Measurements from ENCODE around the gene FBXO34. TPM values are rescaled to one million over a fixed set of nuclear protein-coding genes. Genes with fewer than 3 reads are reported as not detected.
A peak's percentile ranks its signal among the peaks of the same experiment; 100 is the strongest.

The FBXO34 gene
- total and polyA plus RNA-seq, 7 donors: 6.1 to 57.4 (median 25.8) TPM

DNA sequence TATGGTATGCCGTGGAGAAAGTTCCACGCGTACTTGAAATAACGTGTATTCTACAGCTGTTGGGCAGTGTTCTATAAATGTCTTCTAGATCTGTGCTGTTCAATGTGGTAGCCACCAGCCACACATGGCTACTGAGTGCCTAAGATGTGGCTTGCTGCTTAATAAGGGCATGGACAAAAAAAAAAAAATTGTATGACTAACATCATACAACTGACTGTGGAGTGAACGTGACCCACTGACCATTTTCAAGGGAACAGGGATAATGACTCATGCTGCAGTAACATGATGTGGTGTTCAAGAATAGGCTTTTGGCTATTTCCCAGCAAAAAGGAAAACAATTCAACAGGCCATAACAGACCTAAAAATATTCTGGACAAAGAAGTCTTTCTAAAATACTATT is 127.5 kb downstream of the FBXO34 start:
- 22 to 29% (median 25%) methylated on average over 5 of the region's 5 CpGs for WGBS, 3 donors
- H3K4me3 ChIP-seq: no peak overlapping the region
- H3K27me3 ChIP-seq (ENCODE audit: insufficient read depth in 3 of 3, low read length in 2 of 3): no peaks in the 10 kb centered on the region
- peaks cover 25% of the 10 kb centered on the region for H3K4me1 ChIP-seq
- H3K27ac ChIP-seq: peak overlapping the region; percentile 85
- no peaks in the 10 kb centered on the region for H3K9me3 ChIP-seq
- intact Hi-C loops (cut with DNase I): no loop called here
- DNase-seq: no peak
- ATAC-seq: peak; percentile 98 to 100 (median 99)
- peaks cover 0 to 34% of the 10 kb centered on the region in 2 donors for H3K36me3 ChIP-seq (ENCODE audit: insufficient read depth in 1 of 2, low read depth in 1 of 2)
- TF ChIP-seq, protein P1, sequence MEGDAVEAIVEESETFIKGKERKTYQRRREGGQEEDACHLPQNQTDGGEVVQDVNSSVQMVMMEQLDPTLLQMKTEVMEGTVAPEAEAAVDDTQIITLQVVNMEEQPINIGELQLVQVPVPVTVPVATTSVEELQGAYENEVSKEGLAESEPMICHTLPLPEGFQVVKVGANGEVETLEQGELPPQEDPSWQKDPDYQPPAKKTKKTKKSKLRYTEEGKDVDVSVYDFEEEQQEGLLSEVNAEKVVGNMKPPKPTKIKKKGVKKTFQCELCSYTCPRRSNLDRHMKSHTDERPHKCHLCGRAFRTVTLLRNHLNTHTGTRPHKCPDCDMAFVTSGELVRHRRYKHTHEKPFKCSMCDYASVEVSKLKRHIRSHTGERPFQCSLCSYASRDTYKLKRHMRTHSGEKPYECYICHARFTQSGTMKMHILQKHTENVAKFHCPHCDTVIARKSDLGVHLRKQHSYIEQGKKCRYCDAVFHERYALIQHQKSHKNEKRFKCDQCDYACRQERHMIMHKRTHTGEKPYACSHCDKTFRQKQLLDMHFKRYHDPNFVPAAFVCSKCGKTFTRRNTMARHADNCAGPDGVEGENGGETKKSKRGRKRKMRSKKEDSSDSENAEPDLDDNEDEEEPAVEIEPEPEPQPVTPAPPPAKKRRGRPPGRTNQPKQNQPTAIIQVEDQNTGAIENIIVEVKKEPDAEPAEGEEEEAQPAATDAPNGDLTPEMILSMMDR (IDR thresholded peaks at IDR 0.05): no peak

DNA sequence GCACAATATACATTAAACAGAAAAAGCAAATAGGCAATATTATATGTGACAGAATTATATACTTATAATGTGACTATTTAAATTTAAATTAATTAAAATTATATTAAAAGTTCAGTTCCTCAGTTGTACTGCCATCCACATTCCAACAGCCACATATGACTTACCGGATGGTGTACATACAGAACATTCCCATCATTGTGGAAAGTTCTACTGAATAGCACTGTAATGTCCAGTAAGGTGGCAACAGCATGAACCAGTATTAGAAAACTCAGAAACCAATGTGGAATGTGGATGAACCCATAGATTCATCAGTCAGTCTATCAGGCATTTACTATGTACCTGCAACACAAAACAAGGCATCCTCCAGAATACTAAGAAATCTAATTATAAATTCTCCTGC is 128.0 kb downstream of the FBXO34 start:
- peaks cover 0 to 29% of the 10 kb centered on the region in 2 donors for H3K36me3 ChIP-seq (ENCODE audit: insufficient read depth in 1 of 2, low read depth in 1 of 2)

DNA sequence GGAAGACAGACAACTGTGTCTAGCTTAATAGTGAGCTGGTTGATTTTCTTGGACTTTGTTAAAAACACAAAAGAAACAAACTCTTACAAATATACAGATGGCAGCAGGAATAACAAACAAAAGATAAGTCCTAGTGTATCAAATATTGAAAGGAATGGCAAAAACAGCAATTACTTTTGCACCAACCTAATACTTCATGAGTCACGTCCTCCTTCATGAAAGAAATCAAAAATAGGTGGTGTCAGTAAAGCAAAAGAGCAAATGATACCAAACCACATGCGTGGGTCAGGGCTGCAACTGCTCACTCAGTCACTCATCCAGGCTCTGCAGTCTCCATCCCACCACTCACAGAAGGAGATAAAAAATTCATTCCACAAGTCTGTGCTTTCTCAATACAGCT is 128.6 kb downstream of the FBXO34 start:
- 34 to 66% (median 39%) methylated on average over 2 of the region's 2 CpGs for WGBS, 3 donors
- Histone ChIP-seq H3K9me3 (no peaks in the 10 kb centered on the region), H3K27me3 (ENCODE audit: insufficient read depth in 3 of 3, low read length in 2 of 3) (no peaks in the 10 kb centered on the region), H3K36me3 (ENCODE audit: insufficient read depth in 1 of 2, low read depth in 1 of 2) (peaks cover 0 to 23% of the 10 kb centered on the region in 2 donors), H3K27ac (peak overlapping the region; percentile 85), H3K4me3 (no peak overlapping the region), H3K4me1 (peaks cover 37% of the 10 kb centered on the region)
- TF ChIP-seq, protein P1 (IDR thresholded peaks at IDR 0.05): no peak
- DNase-seq (no peak), ATAC-seq (peak in 2 of 4 donors; percentile 18 to 31)
- intact Hi-C loops (cut with DNase I): no loop called here

More for the DNA sequence above, 128.0 kb downstream of the FBXO34 start:
- intact Hi-C loops (cut with DNase I): no loop called here
- 33 to 47% (median 33%) methylated on average over 1 of the region's 1 CpG for WGBS, 3 donors
- H3K27ac ChIP-seq: peak overlapping the region; percentile 85
- TF ChIP-seq, protein P1 (IDR thresholded peaks at IDR 0.05): no peak
- no peaks in the 10 kb centered on the region for H3K27me3 ChIP-seq (ENCODE audit: insufficient read depth in 3 of 3, low read length in 2 of 3)
- no peak overlapping the region for H3K4me3 ChIP-seq
- H3K4me1 ChIP-seq: peaks cover 30% of the 10 kb centered on the region
- DNase-seq: no peak
- H3K9me3 ChIP-seq: no peaks in the 10 kb centered on the region
- peak in 2 of 4 donors; percentile 35 to 40 for ATAC-seq

DNA sequence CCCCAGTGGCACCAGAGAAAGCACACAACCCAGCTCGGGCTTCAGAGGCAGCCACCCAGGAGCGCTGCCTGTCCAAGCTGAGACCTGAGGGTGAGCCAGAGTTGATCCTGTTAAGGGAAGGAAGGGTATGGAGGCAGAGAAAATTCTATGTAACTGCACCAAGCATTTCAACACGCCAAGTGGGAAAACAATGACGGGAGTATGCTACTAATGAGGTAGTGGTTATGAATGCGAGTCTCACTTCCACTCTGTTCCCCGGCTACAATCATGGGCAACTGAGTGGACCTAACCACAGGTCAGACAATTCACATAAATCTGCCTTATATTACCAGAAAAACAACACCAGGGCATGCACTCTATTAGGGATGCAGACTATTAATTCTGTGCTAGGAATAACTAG is 130.5 kb downstream of the FBXO34 start:
- TF ChIP-seq, protein P1 (IDR thresholded peaks at IDR 0.05): no peak
- WGBS, 3 donors: 80 to 85% (median 81%) methylated on average over 6 of the region's 6 CpGs

More for the DNA sequence above, 130.5 kb downstream of the FBXO34 start:
- no peaks in the 10 kb centered on the region for H3K27me3 ChIP-seq (ENCODE audit: insufficient read depth in 3 of 3, low read length in 2 of 3)
- no peaks in the 10 kb centered on the region for H3K9me3 ChIP-seq
- H3K4me1 ChIP-seq: peaks cover 50% of the 10 kb centered on the region
- H3K27ac ChIP-seq: peak overlapping the region; percentile 26
- DNase-seq: no peak
- H3K36me3 ChIP-seq (ENCODE audit: insufficient read depth in 1 of 2, low read depth in 1 of 2): peaks cover 0 to 4% of the 10 kb centered on the region in 2 donors
- intact Hi-C loops (cut with DNase I): no loop called here
- H3K4me3 ChIP-seq: no peak overlapping the region
- ATAC-seq: no peak

Other genes with a start within 250 kb of the FBXO34 start
- gene WDHD1, start 244.3 kb upstream of the FBXO34 start, total RNA-seq: 1 to 10 TPM in 2 of 4 donors, under 1 TPM in 2; 0.86 to 2.0 (median 0.99) TPM
- gene WDHD1, start 244.3 kb upstream of the FBXO34 start, polyA plus RNA-seq: 1 to 10 TPM in 1 of 3 donors, under 1 TPM in 2; 0.55 to 1.2 (median 0.95) TPM
- 10 to 100 TPM in 3 of 4 donors, 1 to 10 TPM in 1; 9.7 to 17.0 (median 13.2) TPM for gene SOCS4, start 244.2 kb upstream of the FBXO34 start, total RNA-seq
- gene SOCS4, start 244.2 kb upstream of the FBXO34 start, polyA plus RNA-seq: 10 to 100 TPM in 1 of 3 donors, 1 to 10 TPM in 2; 4.1 to 23.7 (median 6.1) TPM
- gene MAPK1IP1L, start 219.8 kb upstream of the FBXO34 start, total RNA-seq: 10 to 100 TPM; 34.1 to 60.1 (median 56.3) TPM
- 10 to 100 TPM; 17.6 to 46.2 (median 33.5) TPM for gene MAPK1IP1L, start 219.8 kb upstream of the FBXO34 start, polyA plus RNA-seq
- gene LGALS3, start 142.2 kb upstream of the FBXO34 start, total RNA-seq: 10 to 100 TPM; 27.7 to 44.7 (median 38.4) TPM
- 10 to 100 TPM; 45.2 to 71.4 (median 48.6) TPM for gene LGALS3, start 142.2 kb upstream of the FBXO34 start, polyA plus RNA-seq
- under 1 TPM in 2 of 4 donors, not detected in 2; 0.10 to 0.29 TPM for gene DLGAP5, start 79.8 kb upstream of the FBXO34 start, total RNA-seq
- gene DLGAP5, start 79.8 kb upstream of the FBXO34 start, polyA plus RNA-seq: under 1 TPM in 2 of 3 donors, not detected in 1; 0.03 to 0.05 TPM
- gene ATG14, start 140.4 kb downstream of the FBXO34 start, total RNA-seq: 10 to 100 TPM in 2 of 4 donors, 1 to 10 TPM in 2; 7.4 to 15.1 (median 11.0) TPM
- gene ATG14, start 140.4 kb downstream of the FBXO34 start, polyA plus RNA-seq: 10 to 100 TPM in 1 of 3 donors, 1 to 10 TPM in 2; 4.3 to 13.9 (median 7.9) TPM
- gene TBPL2, start 169.2 kb downstream of the FBXO34 start, total RNA-seq: not detected
- not detected for gene TBPL2, start 169.2 kb downstream of the FBXO34 start, polyA plus RNA-seq

Data from psoas muscle (tissue), 8 donors.